Panc1 (cell line): ENCODE data around the gene PALD1. TPM values are rescaled to one million over a fixed set of nuclear protein-coding genes. Genes with fewer than 3 reads are reported as not detected.

Experiments used
- ATAC-seq: fragments of 200-7000 bp; cut with Tn5 transposase; 2 replicates; pipeline ENCODE4 v1.9.1; 2020; ENCODE audit warnings: mild to moderate bottlenecking, moderate library complexity
- BruUV-seq: library from RNA; stranded (reverse); fragments of 400-500 nt; replicated peaks from 2 replicates; lab custom pipeline; 2021; lab: Mats Ljungman, UMichigan
- CTCF ChIA-PET: fragments of 300-600 bp; sonication (Branson Sonifier 250); formaldehyde crosslinking; loops from one replicate; lab custom pipeline; 2022; ENCODE audit warnings: antibody characterized with exemption; lab: Charles Lee
- POLR2A ChIA-PET: fragments of 300-600 bp; sonication (Branson Sonifier 250); formaldehyde crosslinking; loops from one replicate; lab custom pipeline; 2022; ENCODE audit warnings: antibody characterized with exemption; lab: Charles Lee
- DNase-seq: peaks from one replicate; pipeline ENCODE4 v3.0.0-alpha.2; 2010; ENCODE audit warnings: low read depth, low spot score
- H3K27ac ChIP-seq: 2 replicates; pipeline ENCODE4 v1.5.1; 2011; ENCODE audit warnings: mild to moderate bottlenecking, low read length, inconsistent platforms
- H3K27me3 ChIP-seq: fragments of 200-500 bp; sonication (Bioruptor generic); 2 replicates; pipeline ENCODE4 v1.6.0; 2014; ENCODE audit warnings: low read length, inconsistent platforms; ENCODE audit not compliant: control insufficient read depth, insufficient read depth
- H3K36me3 ChIP-seq: fragments of 200-500 bp; sonication (Bioruptor generic); 2 replicates; pipeline ENCODE4 v1.5.1; 2014; ENCODE audit warnings: inconsistent platforms, mild to moderate bottlenecking, low read length, moderate library complexity; ENCODE audit not compliant: control insufficient read depth, insufficient read depth
- H3K4me1 ChIP-seq: 2 replicates; pipeline ENCODE4 v1.5.1; 2011; ENCODE audit warnings: inconsistent platforms, mild to moderate bottlenecking, low read length, moderate library complexity; ENCODE audit not compliant: control insufficient read depth, insufficient read depth
- H3K4me3 ChIP-seq, 2 experiments: 2 replicates each; pipeline ENCODE4 v1.5.1; 2011 to 2012; ENCODE audit warnings: low read depth in 2 of 2, low read length in 2 of 2, mild to moderate bottlenecking in 2 of 2, inconsistent platforms in 1 of 2, moderate library complexity in 1 of 2
- H3K9me3 ChIP-seq: fragments of 200-500 bp; sonication (Bioruptor generic); 2 replicates; pipeline ENCODE4 v1.5.1; 2014; ENCODE audit warnings: low read depth, mild to moderate bottlenecking, inconsistent platforms, low read length, moderate library complexity; ENCODE audit not compliant: control insufficient read depth, insufficient read depth
- POLR2AphosphoS5 ChIP-seq: IDR thresholded peaks from 2 replicates; pipeline ENCODE4 v1.6.1; 2012; ENCODE audit warnings: mild to moderate bottlenecking, low read depth, low read length, moderate library complexity
- SIN3A ChIP-seq: IDR thresholded peaks from 2 replicates; pipeline ENCODE4 v1.6.1; 2012; ENCODE audit warnings: low read depth, mild to moderate bottlenecking, low read length, moderate library complexity, borderline replicate concordance; ENCODE audit not compliant: insufficient read depth
- TCF7L2 ChIP-seq: IDR thresholded peaks from 2 replicates; pipeline ENCODE4 v1.6.1; 2011; ENCODE audit warnings: mild to moderate bottlenecking, low read depth, low read length, inconsistent platforms
- in situ Hi-C: cut with HindIII; loops from 2 replicates; pipeline ENCODE4 v1.10.0; 2016; ENCODE audit warnings: low sequenced_read_pairs, low pct_unique_long_range_greater_than_20kb
- intact Hi-C: fragments of 100-400 bp; cut with micrococcal nuclease; formaldehyde crosslinking; loops from one replicate; pipeline ENCODE4 v1.10.0; 2022; ENCODE audit not compliant: unreplicated experiment
- total RNA-seq: library from RNA; stranded (reverse); gene quantifications from one replicate; pipeline ENCODE4 v1.2.1, GENCODE V29; 2021; ENCODE audit not compliant: unreplicated experiment
- TF ChIP-seq, protein P1 (sequence below), 2 experiments: IDR thresholded peaks; 2 replicates each; pipeline ENCODE4 v1.6.1; 2011 to 2012; ENCODE audit warnings: low read depth in 2 of 2, control low read depth in 1 of 2, low read length in 1 of 2, mild to moderate bottlenecking in 1 of 2, moderate library complexity in 1 of 2; ENCODE audit not compliant: insufficient read depth in 1 of 2
- TF ChIP-seq, protein P2 (sequence below): fragments of 450-650 bp; IDR thresholded peaks from 2 replicates; pipeline ENCODE4 v1.5.1; 2017; ENCODE audit warnings: mild to moderate bottlenecking

PALD1 gene
- total RNA-seq, 1 experiment from 2014 or later = 3.0 TPM

DNA sequence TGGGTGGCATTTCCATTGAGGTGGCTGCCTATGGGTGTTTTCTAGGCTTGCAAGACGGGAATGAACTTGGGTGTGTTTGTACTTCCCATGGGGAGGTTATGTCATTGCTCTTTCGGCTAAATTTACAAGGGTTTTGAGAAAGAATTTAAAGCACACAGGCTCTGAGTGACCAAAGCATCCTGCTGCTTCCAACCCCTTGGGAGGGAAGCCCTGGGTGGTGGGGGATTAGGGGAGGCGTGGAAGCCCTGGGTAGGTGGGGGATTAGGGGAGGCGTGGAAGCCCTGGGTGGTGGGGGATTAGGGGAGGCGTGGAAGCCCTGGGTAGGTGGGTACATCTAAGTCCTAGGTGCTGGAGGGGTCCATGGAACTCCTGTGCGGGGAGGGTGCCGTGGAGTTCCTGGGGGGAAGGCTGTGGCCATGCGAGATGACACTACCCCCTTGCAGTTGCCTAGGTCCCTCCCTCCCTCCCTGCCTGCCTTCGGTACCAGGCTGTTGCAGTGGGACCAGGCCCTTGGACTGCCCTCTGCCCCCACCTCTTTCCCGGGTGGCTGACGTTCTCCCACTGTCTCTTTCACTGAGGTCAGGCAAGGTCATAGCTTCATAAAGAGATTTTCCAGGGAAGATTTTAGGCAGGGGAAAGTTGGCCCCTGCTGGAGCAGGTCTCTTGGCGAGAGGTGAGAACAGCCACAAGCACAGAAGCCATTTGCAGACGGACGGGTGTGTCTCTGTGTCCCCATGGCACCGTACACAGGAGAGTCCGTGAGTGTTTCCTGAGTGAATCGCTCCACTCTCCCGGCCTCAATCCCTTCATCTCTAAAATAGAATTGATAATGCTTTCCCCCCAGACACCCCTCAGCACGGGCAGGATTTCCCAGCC lies 104.5 kb downstream of the PALD1 start:
- ATAC-seq (no peak), DNase-seq (no peak)
- in situ Hi-C loops = no loop called here
- Histone ChIP-seq H3K4me1 (no peaks in the 10 kb centered on the region), H3K4me3 (no peak overlapping the region), H3K27ac (no peak overlapping the region), H3K36me3 (no peaks in the 10 kb centered on the region), H3K9me3 (no peaks in the 10 kb centered on the region), H3K27me3 (peaks cover 3% of the 10 kb centered on the region; the same call in 1 of the 2 replicates)
- TF ChIP-seq TCF7L2 (no peak), POLR2AphosphoS5 (no peak), SIN3A (no peak)
- TF ChIP-seq, protein P1, sequence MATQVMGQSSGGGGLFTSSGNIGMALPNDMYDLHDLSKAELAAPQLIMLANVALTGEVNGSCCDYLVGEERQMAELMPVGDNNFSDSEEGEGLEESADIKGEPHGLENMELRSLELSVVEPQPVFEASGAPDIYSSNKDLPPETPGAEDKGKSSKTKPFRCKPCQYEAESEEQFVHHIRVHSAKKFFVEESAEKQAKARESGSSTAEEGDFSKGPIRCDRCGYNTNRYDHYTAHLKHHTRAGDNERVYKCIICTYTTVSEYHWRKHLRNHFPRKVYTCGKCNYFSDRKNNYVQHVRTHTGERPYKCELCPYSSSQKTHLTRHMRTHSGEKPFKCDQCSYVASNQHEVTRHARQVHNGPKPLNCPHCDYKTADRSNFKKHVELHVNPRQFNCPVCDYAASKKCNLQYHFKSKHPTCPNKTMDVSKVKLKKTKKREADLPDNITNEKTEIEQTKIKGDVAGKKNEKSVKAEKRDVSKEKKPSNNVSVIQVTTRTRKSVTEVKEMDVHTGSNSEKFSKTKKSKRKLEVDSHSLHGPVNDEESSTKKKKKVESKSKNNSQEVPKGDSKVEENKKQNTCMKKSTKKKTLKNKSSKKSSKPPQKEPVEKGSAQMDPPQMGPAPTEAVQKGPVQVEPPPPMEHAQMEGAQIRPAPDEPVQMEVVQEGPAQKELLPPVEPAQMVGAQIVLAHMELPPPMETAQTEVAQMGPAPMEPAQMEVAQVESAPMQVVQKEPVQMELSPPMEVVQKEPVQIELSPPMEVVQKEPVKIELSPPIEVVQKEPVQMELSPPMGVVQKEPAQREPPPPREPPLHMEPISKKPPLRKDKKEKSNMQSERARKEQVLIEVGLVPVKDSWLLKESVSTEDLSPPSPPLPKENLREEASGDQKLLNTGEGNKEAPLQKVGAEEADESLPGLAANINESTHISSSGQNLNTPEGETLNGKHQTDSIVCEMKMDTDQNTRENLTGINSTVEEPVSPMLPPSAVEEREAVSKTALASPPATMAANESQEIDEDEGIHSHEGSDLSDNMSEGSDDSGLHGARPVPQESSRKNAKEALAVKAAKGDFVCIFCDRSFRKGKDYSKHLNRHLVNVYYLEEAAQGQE (IDR thresholded peaks at IDR 0.05; ENCODE audit: insufficient read depth in 1 of 2, low read depth in 2 of 2, low read length in 1 of 2) = no peak
- TF ChIP-seq, protein P2, sequence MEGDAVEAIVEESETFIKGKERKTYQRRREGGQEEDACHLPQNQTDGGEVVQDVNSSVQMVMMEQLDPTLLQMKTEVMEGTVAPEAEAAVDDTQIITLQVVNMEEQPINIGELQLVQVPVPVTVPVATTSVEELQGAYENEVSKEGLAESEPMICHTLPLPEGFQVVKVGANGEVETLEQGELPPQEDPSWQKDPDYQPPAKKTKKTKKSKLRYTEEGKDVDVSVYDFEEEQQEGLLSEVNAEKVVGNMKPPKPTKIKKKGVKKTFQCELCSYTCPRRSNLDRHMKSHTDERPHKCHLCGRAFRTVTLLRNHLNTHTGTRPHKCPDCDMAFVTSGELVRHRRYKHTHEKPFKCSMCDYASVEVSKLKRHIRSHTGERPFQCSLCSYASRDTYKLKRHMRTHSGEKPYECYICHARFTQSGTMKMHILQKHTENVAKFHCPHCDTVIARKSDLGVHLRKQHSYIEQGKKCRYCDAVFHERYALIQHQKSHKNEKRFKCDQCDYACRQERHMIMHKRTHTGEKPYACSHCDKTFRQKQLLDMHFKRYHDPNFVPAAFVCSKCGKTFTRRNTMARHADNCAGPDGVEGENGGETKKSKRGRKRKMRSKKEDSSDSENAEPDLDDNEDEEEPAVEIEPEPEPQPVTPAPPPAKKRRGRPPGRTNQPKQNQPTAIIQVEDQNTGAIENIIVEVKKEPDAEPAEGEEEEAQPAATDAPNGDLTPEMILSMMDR = no peak
- ChIA-PET POLR2A (no interaction called here), CTCF (no interaction called here)
- intact Hi-C loops = no loop called here
- no TSS peak for BruUV-seq

DNA sequence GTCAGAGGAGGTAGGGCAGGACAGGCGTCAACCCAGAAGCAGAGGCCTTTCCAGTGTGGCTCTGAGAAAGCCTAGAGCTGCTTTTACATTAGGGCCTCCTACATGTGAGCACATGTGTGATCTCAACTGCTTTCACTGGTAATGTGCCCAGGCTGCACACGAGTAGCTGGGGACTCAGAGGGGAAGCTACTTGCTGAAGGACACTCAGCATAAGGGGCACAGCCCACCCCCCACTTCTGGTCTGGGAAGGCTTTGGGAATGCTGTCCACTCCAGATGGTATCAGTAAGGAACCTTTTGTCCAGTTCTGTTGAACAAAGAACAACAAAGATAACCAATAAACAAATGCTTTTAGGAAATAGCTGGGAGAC lies 105.1 kb downstream of the PALD1 start:
- no TSS peak for BruUV-seq

More for the DNA sequence above, 105.1 kb downstream of the PALD1 start:
- ATAC-seq = no peak
- Histone ChIP-seq H3K9me3 (no peaks in the 10 kb centered on the region), H3K4me3 (no peak overlapping the region), H3K4me1 (no peaks in the 10 kb centered on the region), H3K36me3 (no peaks in the 10 kb centered on the region), H3K27ac (no peak overlapping the region), H3K27me3 (peaks cover 8% of the 10 kb centered on the region)
- ChIA-PET CTCF (no interaction called here), POLR2A (interaction anchor here (0.5 kb wide), 1 partner anchor 190 kb away, joined by 11 read pairs; no protein-coding TSS in a partner anchor)
- TF ChIP-seq, protein P1 (IDR thresholded peaks at IDR 0.05; ENCODE audit: insufficient read depth in 1 of 2, low read depth in 2 of 2, low read length in 1 of 2) = no peak
- in situ Hi-C loops = no loop called here
- intact Hi-C loops = no loop called here
- no peak for DNase-seq
